Keratinocyte (primary cell): ENCODE results near the gene ABI3. TPM values are rescaled to one million over a fixed set of nuclear protein-coding genes. Genes with fewer than 3 reads are reported as not detected.

Experiments used
- DNase-seq: peaks from one replicate; pipeline ENCODE4 v3.0.0-alpha.2; 2011; ENCODE audit warnings: low read depth, missing footprints, low spot score
- FAIRE-seq: peaks from 2 replicates; lab custom pipeline; 2011; peaks lifted over from hg19 to GRCh38; lab: Jason Lieb, UNC
- H2AFZ ChIP-seq: 2 replicates; pipeline ENCODE4 v1.6.0; 2012; ENCODE audit warnings: low read length, control low read depth, inconsistent platforms; ENCODE audit not compliant: control insufficient read depth
- H3K27ac ChIP-seq: 2 replicates; pipeline ENCODE4 v1.5.1; 2011; ENCODE audit warnings: low read length; ENCODE audit not compliant: control insufficient read depth, insufficient read depth
- H3K27me3 ChIP-seq: 3 replicates; pipeline ENCODE4 v1.6.0; 2011; ENCODE audit warnings: low read length; ENCODE audit not compliant: control insufficient read depth, insufficient read depth; ENCODE audit errors: extremely low read depth
- H3K36me3 ChIP-seq, 2 experiments: 2 replicates in 1 of 2; 3 replicates in 1 of 2; pipeline ENCODE4 v1.5.1; 2011; ENCODE audit warnings: low read length in 2 of 2, mild to moderate bottlenecking in 1 of 2; ENCODE audit not compliant: control insufficient read depth in 2 of 2, insufficient read depth in 2 of 2; ENCODE audit errors: extremely low read depth in 1 of 2
- H3K4me1 ChIP-seq: 3 replicates; pipeline ENCODE4 v1.5.1; 2011; ENCODE audit warnings: low read length; ENCODE audit not compliant: control insufficient read depth, insufficient read depth; ENCODE audit errors: extremely low read depth
- H3K4me2 ChIP-seq: 3 replicates; pipeline ENCODE4 v1.6.0; 2011; ENCODE audit warnings: low read depth, low read length; ENCODE audit not compliant: control insufficient read depth, insufficient read depth; ENCODE audit errors: extremely low read depth
- H3K4me3 ChIP-seq, 3 experiments: fragments of 200-600 bp in 1 of 3; sonication (generic) in 1 of 3; 2 replicates in 2 of 3; 3 replicates in 1 of 3; pipeline ENCODE4 v1.5.1; 2011 to 2016; ENCODE audit warnings: low read length in 3 of 3, mild to moderate bottlenecking in 3 of 3, control low read depth in 2 of 3, inconsistent platforms in 1 of 3, low read depth in 1 of 3, mixed read lengths in 1 of 3, mixed run types in 1 of 3, moderate library complexity in 1 of 3; ENCODE audit not compliant: control insufficient read depth in 2 of 3, insufficient read depth in 2 of 3; ENCODE audit errors: extremely low read depth in 1 of 3
- H3K79me2 ChIP-seq: 2 replicates; pipeline ENCODE4 v1.6.0; 2012; ENCODE audit warnings: low read length; ENCODE audit not compliant: control insufficient read depth, insufficient read depth
- H3K9ac ChIP-seq: 3 replicates; pipeline ENCODE4 v1.6.0; 2011; ENCODE audit warnings: low read length; ENCODE audit not compliant: control insufficient read depth, insufficient read depth; ENCODE audit errors: extremely low read depth
- H3K9me1 ChIP-seq: 3 replicates; pipeline ENCODE4 v1.6.0; 2011; ENCODE audit warnings: low read length; ENCODE audit not compliant: control insufficient read depth, insufficient read depth; ENCODE audit errors: extremely low read depth
- H3K9me3 ChIP-seq: 2 replicates; pipeline ENCODE4 v1.5.1; 2012; ENCODE audit warnings: low read depth, low read length; ENCODE audit not compliant: control insufficient read depth
- H4K20me1 ChIP-seq: 3 replicates; pipeline ENCODE4 v1.6.0; 2011; ENCODE audit warnings: low read length; ENCODE audit not compliant: control insufficient read depth, insufficient read depth; ENCODE audit errors: extremely low read depth
- EZH2 ChIP-seq: IDR thresholded peaks from one replicate; pipeline ENCODE4 v1.6.1; 2012; ENCODE audit warnings: inconsistent platforms, mild to moderate bottlenecking, low read length, moderate library complexity
- dilution Hi-C: fragments of 300-500 bp; cut with MboI; formaldehyde crosslinking; loops from one replicate; pipeline ENCODE4 v1.7.0; 2020; ENCODE audit warnings: low sequenced_read_pairs; ENCODE audit not compliant: extremely low pct_ligation_motif_present
- polyA plus RNA-seq, 5 experiments: library from polyadenylated mRNA; depleted of rRNA in 3 of 5; stranded (reverse) in 3 of 5; stranded (forward) in 1 of 5; unstranded in 1 of 5; fragments of >200 nt; gene quantifications; 1 replicate in 1 of 5; 2 replicates in 3 of 5; 3 replicates in 1 of 5; pipeline versions ENCODE4 v1.2.1 to v1.2.3, GENCODE V29; 2011 to 2012; ENCODE audit warnings: missing spikeins in 2 of 5, low read depth in 1 of 5, low replicate concordance in 1 of 5
- TF ChIP-seq, protein P1 (sequence below), 3 experiments: IDR thresholded peaks in 1 of 3; conservative IDR thresholded peaks in 1 of 3; optimal IDR thresholded peaks in 1 of 3; 2 replicates in 2 of 3; 3 replicates in 1 of 3; pipeline versions ENCODE3 to v1.5.1; 2011; ENCODE audit warnings: low read length in 3 of 3, mild to moderate bottlenecking in 3 of 3, moderate library complexity in 2 of 3, control low read depth in 1 of 3, inconsistent platforms in 1 of 3; ENCODE audit not compliant: insufficient read depth in 2 of 3; ENCODE audit errors: extremely low read depth in 1 of 3

ABI3 gene
- polyA plus RNA-seq, 1 donor (not counting 4 experiments of a cell fraction or from before 2014, with no cell fraction given), result not detected

DNA sequence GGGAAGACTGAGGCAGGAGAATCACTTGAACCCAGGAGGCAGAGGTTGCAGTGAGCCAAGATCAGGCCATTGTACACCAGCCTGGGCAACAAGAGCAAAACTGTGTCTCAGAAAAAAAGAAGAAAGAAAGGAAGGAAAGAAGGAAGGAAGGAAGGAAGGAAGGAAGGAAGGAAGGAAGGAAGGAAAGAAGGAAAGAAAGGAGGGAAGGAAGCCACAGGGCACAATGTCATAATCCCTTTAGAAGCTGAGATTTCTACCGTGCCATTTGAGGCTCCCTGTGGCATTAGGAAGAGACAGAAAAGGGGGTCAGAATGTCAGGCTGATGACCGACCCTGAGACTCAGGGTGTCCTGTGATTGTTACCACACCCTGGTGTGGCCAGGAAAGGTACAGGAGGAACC is 6.7 kb upstream of the ABI3 start:
- H4K20me1 ChIP-seq, result no peaks in the 10 kb centered on the region
- no peak overlapping the region for H3K4me2 ChIP-seq
- H3K4me1 ChIP-seq, result no peaks in the 10 kb centered on the region
- H3K79me2 ChIP-seq, result no peaks in the 10 kb centered on the region
- H3K4me3 ChIP-seq, result no peak overlapping the region
- no peaks in the 10 kb centered on the region for H3K9me3 ChIP-seq
- no peak overlapping the region for H3K9ac ChIP-seq
- dilution Hi-C loops, result loop anchor here (10.0 kb wide), 1 partner anchor 81 kb away; no protein-coding TSS in a partner anchor
- no peak overlapping the region for H3K27ac ChIP-seq
- H3K36me3 ChIP-seq, result no peaks in the 10 kb centered on the region
- TF ChIP-seq, protein P1, sequence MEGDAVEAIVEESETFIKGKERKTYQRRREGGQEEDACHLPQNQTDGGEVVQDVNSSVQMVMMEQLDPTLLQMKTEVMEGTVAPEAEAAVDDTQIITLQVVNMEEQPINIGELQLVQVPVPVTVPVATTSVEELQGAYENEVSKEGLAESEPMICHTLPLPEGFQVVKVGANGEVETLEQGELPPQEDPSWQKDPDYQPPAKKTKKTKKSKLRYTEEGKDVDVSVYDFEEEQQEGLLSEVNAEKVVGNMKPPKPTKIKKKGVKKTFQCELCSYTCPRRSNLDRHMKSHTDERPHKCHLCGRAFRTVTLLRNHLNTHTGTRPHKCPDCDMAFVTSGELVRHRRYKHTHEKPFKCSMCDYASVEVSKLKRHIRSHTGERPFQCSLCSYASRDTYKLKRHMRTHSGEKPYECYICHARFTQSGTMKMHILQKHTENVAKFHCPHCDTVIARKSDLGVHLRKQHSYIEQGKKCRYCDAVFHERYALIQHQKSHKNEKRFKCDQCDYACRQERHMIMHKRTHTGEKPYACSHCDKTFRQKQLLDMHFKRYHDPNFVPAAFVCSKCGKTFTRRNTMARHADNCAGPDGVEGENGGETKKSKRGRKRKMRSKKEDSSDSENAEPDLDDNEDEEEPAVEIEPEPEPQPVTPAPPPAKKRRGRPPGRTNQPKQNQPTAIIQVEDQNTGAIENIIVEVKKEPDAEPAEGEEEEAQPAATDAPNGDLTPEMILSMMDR (optimal IDR thresholded peaks at IDR 0.05 in 1 of 3, IDR thresholded peaks at IDR 0.05 in 1 of 3, conservative IDR thresholded peaks at IDR 0.05 in 1 of 3; ENCODE audit: extremely low read depth in 1 of 3, insufficient read depth in 2 of 3, low read length in 3 of 3), result no peak
- no peak for TF ChIP-seq EZH2
- DNase-seq, result no peak
- peaks cover 19% of the 10 kb centered on the region for H3K27me3 ChIP-seq
- no peak for FAIRE-seq
- no peak overlapping the region for H2AFZ ChIP-seq
- H3K9me1 ChIP-seq, result no peaks in the 10 kb centered on the region

DNA sequence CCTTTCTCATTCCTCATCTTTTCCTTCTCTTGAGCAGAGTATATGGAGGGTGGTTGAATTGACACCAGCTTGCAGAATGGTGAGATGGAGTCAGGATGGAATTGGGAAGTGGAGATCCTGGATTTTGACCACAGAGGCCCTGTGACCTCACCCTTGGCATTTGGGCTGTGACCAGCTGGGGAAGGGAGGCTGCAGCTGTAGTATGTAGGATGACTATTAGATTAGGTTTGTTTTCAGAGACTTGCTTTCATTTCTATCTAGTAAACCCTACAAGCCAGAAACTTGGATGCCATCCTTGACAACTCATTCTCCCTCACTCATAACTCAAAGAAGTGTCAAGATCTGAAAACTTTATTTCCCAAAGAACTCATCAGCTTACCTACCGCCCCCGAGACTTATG is 6.0 kb upstream of the ABI3 start:
- FAIRE-seq (no peak), DNase-seq (no peak)
- Histone ChIP-seq H2AFZ (no peak overlapping the region), H4K20me1 (no peaks in the 10 kb centered on the region), H3K27ac (no peak overlapping the region), H3K4me3 (no peak overlapping the region), H3K27me3 (peaks cover 20% of the 10 kb centered on the region), H3K4me2 (no peak overlapping the region), H3K79me2 (no peaks in the 10 kb centered on the region), H3K4me1 (peaks cover 3% of the 10 kb centered on the region), H3K36me3 (no peaks in the 10 kb centered on the region), H3K9me3 (no peaks in the 10 kb centered on the region), H3K9me1 (no peaks in the 10 kb centered on the region), H3K9ac (no peak overlapping the region)
- TF ChIP-seq EZH2, result no peak
- dilution Hi-C loops, result loop anchor here (10.0 kb wide), 1 partner anchor 80 kb away; no protein-coding TSS in a partner anchor

DNA sequence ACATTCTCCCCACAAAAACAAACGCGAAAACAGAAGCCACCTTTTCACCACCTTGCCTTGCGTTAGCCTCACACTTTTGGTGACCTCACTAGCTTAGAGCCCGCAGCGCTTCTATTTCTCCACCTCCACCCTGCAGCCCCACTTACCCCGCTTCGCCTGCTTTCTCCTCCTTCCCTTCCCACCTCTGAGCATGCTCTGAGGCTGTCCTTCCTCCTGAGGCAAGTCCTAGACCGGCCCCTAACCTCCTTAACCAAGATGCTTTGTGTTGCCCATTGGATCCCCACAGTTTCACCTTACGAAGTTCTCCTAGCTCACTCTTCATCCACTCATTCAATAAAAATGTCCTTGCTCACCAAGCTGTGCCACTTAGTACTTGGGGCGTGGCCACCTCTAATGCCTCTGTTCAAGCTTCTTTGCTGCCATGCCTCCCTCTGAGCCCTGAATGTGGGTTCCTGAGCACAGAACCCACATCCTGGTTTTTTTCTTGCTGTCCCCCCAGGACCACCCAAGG is 1.4 kb upstream of the ABI3 start:
- DNase-seq, result no peak
- Histone ChIP-seq H3K79me2 (no peaks in the 10 kb centered on the region), H2AFZ (no peak overlapping the region), H3K27me3 (peaks cover 17% of the 10 kb centered on the region), H3K9me1 (no peaks in the 10 kb centered on the region), H3K4me1 (peaks cover 3% of the 10 kb centered on the region), H3K4me2 (no peak overlapping the region), H3K36me3 (no peaks in the 10 kb centered on the region), H4K20me1 (no peaks in the 10 kb centered on the region), H3K27ac (no peak overlapping the region), H3K4me3 (no peak overlapping the region), H3K9me3 (no peaks in the 10 kb centered on the region), H3K9ac (no peak overlapping the region)
- dilution Hi-C loops, result loop anchor here (10.0 kb wide), 1 partner anchor 76 kb away; no protein-coding TSS in a partner anchor
- TF ChIP-seq, protein P1 (optimal IDR thresholded peaks at IDR 0.05 in 1 of 3, IDR thresholded peaks at IDR 0.05 in 1 of 3, conservative IDR thresholded peaks at IDR 0.05 in 1 of 3; ENCODE audit: extremely low read depth in 1 of 3, insufficient read depth in 2 of 3, low read length in 3 of 3), result no peak
- TF ChIP-seq EZH2, result no peak
- no peak for FAIRE-seq
